Measurements from ENCODE around the gene HOMER3.

GRCh38 chr19:18897094-18898029 lies 43.7 kb downstream of the HOMER3 start:
- TF ChIP-seq CTCF (IDR thresholded peaks at IDR 0.05) = no peak
- TF ChIP-seq POLR2A (IDR thresholded peaks at IDR 0.05) = no peak
- TF ChIP-seq POLR2AphosphoS5 (IDR thresholded peaks at IDR 0.05) = no peak
